HepG2 (cell line): ENCODE results near the gene CCND2. TPM values are rescaled to one million over a fixed set of nuclear protein-coding genes. Genes with fewer than 3 reads are reported as not detected.

Source experiments
- ARID5B ChIP-seq: IDR thresholded peaks from 2 replicates; pipeline ENCODE4 v1.4.0; 2020; ENCODE audit warnings: mild to moderate bottlenecking, missing genetic modification reagents
- BCL3 ChIP-seq: sonication (generic); formaldehyde crosslinking; IDR thresholded peaks from 2 replicates; pipeline ENCODE4 v1.5.1; 2020; ENCODE audit warnings: mild to moderate bottlenecking, missing genetic modification reagents, moderate library complexity
- EEA1 ChIP-seq: sonication (generic); formaldehyde crosslinking; IDR thresholded peaks from 2 replicates; pipeline ENCODE4 v1.5.1; 2020; ENCODE audit warnings: mild to moderate bottlenecking, missing genetic modification reagents, borderline replicate concordance
- EP300 ChIP-seq, 3 experiments: sonication (generic) in 1 of 3; formaldehyde crosslinking in 1 of 3; IDR thresholded peaks; 2 replicates each; pipeline versions ENCODE4 v1.5.1 to v1.6.1; 2011 to 2020; ENCODE audit warnings: low read depth in 2 of 3, low read length in 2 of 3, borderline replicate concordance in 1 of 3, improper control_type of control experiment in 1 of 3, mild to moderate bottlenecking in 1 of 3, missing genetic modification reagents in 1 of 3, moderate library complexity in 1 of 3
- HOXA3 ChIP-seq: sonication (generic); formaldehyde crosslinking; IDR thresholded peaks from 2 replicates; pipeline ENCODE4 v1.5.0; 2020; ENCODE audit warnings: missing genetic modification reagents
- MAF1 ChIP-seq: sonication (generic); formaldehyde crosslinking; IDR thresholded peaks from 2 replicates; pipeline ENCODE4 v1.5.0; 2020; ENCODE audit warnings: missing genetic modification reagents, borderline replicate concordance
- MEIS2 ChIP-seq: sonication (generic); formaldehyde crosslinking; IDR thresholded peaks from 2 replicates; pipeline ENCODE4 v1.9.0; 2021; ENCODE audit warnings: mild to moderate bottlenecking, missing genetic modification reagents
- PHF21A ChIP-seq: sonication (generic); formaldehyde crosslinking; IDR thresholded peaks from 2 replicates; pipeline ENCODE4 v1.5.0; 2020; ENCODE audit warnings: mild to moderate bottlenecking, missing genetic modification reagents
- ZNF335 ChIP-seq: sonication (generic); formaldehyde crosslinking; IDR thresholded peaks from 2 replicates; pipeline ENCODE4 v1.4.0; 2020; ENCODE audit warnings: missing genetic modification reagents
- ZNF343 ChIP-seq: sonication (generic); formaldehyde crosslinking; IDR thresholded peaks from 2 replicates; pipeline ENCODE4 v1.4.0; 2020; ENCODE audit warnings: mild to moderate bottlenecking, missing genetic modification reagents
- ZNF446 ChIP-seq: sonication (generic); formaldehyde crosslinking; IDR thresholded peaks from 2 replicates; pipeline ENCODE4 v1.5.0; 2020; ENCODE audit warnings: mild to moderate bottlenecking, missing genetic modification reagents
- ZNF564 ChIP-seq: sonication (generic); formaldehyde crosslinking; IDR thresholded peaks from 2 replicates; pipeline ENCODE4 v1.8.1; 2023; ENCODE audit warnings: mild to moderate bottlenecking, missing genetic modification reagents
- ZNF740 ChIP-seq: sonication (generic); formaldehyde crosslinking; IDR thresholded peaks from 2 replicates; pipeline ENCODE4 v1.4.0; 2020; ENCODE audit warnings: missing genetic modification reagents
- ZNF768 ChIP-seq: sonication (generic); formaldehyde crosslinking; IDR thresholded peaks from 2 replicates; pipeline ENCODE4 v1.4.0; 2020; ENCODE audit warnings: missing genetic modification reagents
- ZNF839 ChIP-seq: sonication (generic); formaldehyde crosslinking; IDR thresholded peaks from 2 replicates; pipeline ENCODE4 v1.4.0; 2020; ENCODE audit warnings: missing genetic modification reagents, mild to moderate bottlenecking, borderline replicate concordance
- polyA plus RNA-seq, 8 experiments: library from polyadenylated mRNA; depleted of rRNA in 3 of 8; stranded (reverse) in 7 of 8; unstranded in 1 of 8; fragments of >200 nt; fragmentation: Illumina TruSeq in 4 of 8; extraction: Trizol in 4 of 8; gene quantifications; 2 replicates each; pipeline versions ENCODE4 v1.2.1 to v1.2.3, GENCODE V29; 2011 to 2016; ENCODE audit warnings: low read depth in 4 of 8, missing spikeins in 1 of 8, mixed read lengths in 1 of 8; ENCODE audit not compliant: insufficient read depth in 1 of 8
- total RNA-seq, 5 experiments: library from RNA; depleted of rRNA; stranded (reverse); fragments of >200 nt; fragmentation: Illumina TruSeq; extraction: Trizol; gene quantifications; 2 replicates each; pipeline ENCODE4 v1.2.3, GENCODE V29; 2016; ENCODE audit warnings: low read depth in 1 of 5
- TF ChIP-seq, protein P1 (sequence below): sonication (generic); formaldehyde crosslinking; IDR thresholded peaks from 2 replicates; pipeline ENCODE4 v1.4.0; 2020; ENCODE audit warnings: mild to moderate bottlenecking, missing genetic modification reagents
- TF ChIP-seq, protein P2 (sequence below): sonication (generic); formaldehyde crosslinking; conservative IDR thresholded peaks from 2 replicates; pipeline ENCODE4 v1.8.0; 2022; ENCODE audit warnings: missing genetic modification reagents

CCND2 gene
- total and polyA plus RNA-seq, 2 of the 13 experiments (the other 11 are each of a cell fraction or from before 2014, with no cell fraction given) = 0.61 to 1.4 TPM

- TF ChIP-seq, protein P1, sequence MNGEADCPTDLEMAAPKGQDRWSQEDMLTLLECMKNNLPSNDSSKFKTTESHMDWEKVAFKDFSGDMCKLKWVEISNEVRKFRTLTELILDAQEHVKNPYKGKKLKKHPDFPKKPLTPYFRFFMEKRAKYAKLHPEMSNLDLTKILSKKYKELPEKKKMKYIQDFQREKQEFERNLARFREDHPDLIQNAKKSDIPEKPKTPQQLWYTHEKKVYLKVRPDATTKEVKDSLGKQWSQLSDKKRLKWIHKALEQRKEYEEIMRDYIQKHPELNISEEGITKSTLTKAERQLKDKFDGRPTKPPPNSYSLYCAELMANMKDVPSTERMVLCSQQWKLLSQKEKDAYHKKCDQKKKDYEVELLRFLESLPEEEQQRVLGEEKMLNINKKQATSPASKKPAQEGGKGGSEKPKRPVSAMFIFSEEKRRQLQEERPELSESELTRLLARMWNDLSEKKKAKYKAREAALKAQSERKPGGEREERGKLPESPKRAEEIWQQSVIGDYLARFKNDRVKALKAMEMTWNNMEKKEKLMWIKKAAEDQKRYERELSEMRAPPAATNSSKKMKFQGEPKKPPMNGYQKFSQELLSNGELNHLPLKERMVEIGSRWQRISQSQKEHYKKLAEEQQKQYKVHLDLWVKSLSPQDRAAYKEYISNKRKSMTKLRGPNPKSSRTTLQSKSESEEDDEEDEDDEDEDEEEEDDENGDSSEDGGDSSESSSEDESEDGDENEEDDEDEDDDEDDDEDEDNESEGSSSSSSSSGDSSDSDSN (CRISPR knock-in tag) = peak; percentile 53; the same call in 1 of the 2 replicates
- TF ChIP-seq PHF21A = peak; percentile 79
- peak; percentile 83 for TF ChIP-seq HOXA3 (CRISPR knock-in tag)
- TF ChIP-seq ZNF446 = 0 out of 2 replicates have a peak, but pooled peaks have one; percentile 58
- TF ChIP-seq EP300 (IDR thresholded peaks at IDR 0.05; ENCODE audit: low read depth in 2 of 2, low read length in 2 of 2) = 0 out of 4 replicates have a peak, but pooled peaks of 1 of the 2 experiments have one; percentile 6
- TF ChIP-seq EP300 (CRISPR knock-in tag; IDR thresholded peaks at IDR 0.05; ENCODE audit: borderline replicate concordance) = peak; percentile 15; the same call in 1 of the 2 replicates
- TF ChIP-seq ZNF564 (CRISPR knock-in tag) = peak; percentile 61; the same call in 1 of the 2 replicates
- peak; percentile 43; the same call in 1 of the 2 replicates for TF ChIP-seq MEIS2 (CRISPR knock-in tag)
- TF ChIP-seq, protein P2, sequence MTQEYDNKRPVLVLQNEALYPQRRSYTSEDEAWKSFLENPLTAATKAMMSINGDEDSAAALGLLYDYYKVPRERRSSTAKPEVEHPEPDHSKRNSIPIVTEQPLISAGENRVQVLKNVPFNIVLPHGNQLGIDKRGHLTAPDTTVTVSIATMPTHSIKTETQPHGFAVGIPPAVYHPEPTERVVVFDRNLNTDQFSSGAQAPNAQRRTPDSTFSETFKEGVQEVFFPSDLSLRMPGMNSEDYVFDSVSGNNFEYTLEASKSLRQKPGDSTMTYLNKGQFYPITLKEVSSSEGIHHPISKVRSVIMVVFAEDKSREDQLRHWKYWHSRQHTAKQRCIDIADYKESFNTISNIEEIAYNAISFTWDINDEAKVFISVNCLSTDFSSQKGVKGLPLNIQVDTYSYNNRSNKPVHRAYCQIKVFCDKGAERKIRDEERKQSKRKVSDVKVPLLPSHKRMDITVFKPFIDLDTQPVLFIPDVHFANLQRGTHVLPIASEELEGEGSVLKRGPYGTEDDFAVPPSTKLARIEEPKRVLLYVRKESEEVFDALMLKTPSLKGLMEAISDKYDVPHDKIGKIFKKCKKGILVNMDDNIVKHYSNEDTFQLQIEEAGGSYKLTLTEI = no peak
- peak; percentile 36; the same call in 1 of the 2 replicates for TF ChIP-seq ARID5B (CRISPR knock-in tag)
- peak; percentile 77; the same call in 1 of the 2 replicates for TF ChIP-seq ZNF740
- TF ChIP-seq EEA1 (CRISPR knock-in tag) = 0 out of 2 replicates have a peak, but pooled peaks have one; percentile 29
- TF ChIP-seq ZNF343 (CRISPR knock-in tag) = 0 out of 2 replicates have a peak, but pooled peaks have one; percentile 18
- 0 out of 2 replicates have a peak, but pooled peaks have one; percentile 18 for TF ChIP-seq ZNF768 (CRISPR knock-in tag)
- TF ChIP-seq MAF1 (CRISPR knock-in tag) = peak; percentile 46
- no peak for TF ChIP-seq ZNF335
- TF ChIP-seq ZNF839 (CRISPR knock-in tag) = no peak
- peak; percentile 72; the same call in 1 of the 2 replicates for TF ChIP-seq BCL3
These were observed 47.5 kb downstream of the CCND2 start, which contains the start of gene TIGAR (continued) for GRCh38 chr12:4320853-4321701.
